Aorta (tissue), 5 donors: Measurements from ENCODE around the gene MAP4K4. TPM values are rescaled to one million over a fixed set of nuclear protein-coding genes. Genes with fewer than 3 reads are reported as not detected.
"Not testable (repeated sequence)": the region's sequence is repeated elsewhere in the genome, so short reads cannot be mapped to it uniquely, and the experiment has no call there.

ENCODE experiments used
- ATAC-seq: fragments of 200-7000 bp; cut with Tn5 transposase; one replicate; pipeline ENCODE4 v1.9.1; 2022; ENCODE audit warnings: moderate library complexity; ENCODE audit not compliant: low FRiP score
- DNase-seq, 2 donors: peaks; one replicate each; pipeline ENCODE4 v3.0.0-alpha.2; 2020
- H3K27ac ChIP-seq, 2 donors: one replicate each; pipeline ENCODE4 v1.5.1; 2013; ENCODE audit warnings: low read length in 2 of 2, mild to moderate bottlenecking in 2 of 2, moderate library complexity in 2 of 2, control low read depth in 1 of 2, inconsistent platforms in 1 of 2, low read depth in 1 of 2
- H3K27me3 ChIP-seq, 2 donors: one replicate each; pipeline ENCODE4 v1.6.1; 2013; ENCODE audit warnings: control low read depth in 1 of 2, low read length in 1 of 2, mild to moderate bottlenecking in 1 of 2, moderate library complexity in 1 of 2; ENCODE audit not compliant: insufficient read depth in 2 of 2, control insufficient read depth in 1 of 2
- H3K36me3 ChIP-seq, 2 donors: one replicate each; pipeline ENCODE4 v1.6.1; 2013; ENCODE audit warnings: control low read depth in 1 of 2, low read length in 1 of 2, mild to moderate bottlenecking in 1 of 2; ENCODE audit not compliant: insufficient read depth in 2 of 2, control insufficient read depth in 1 of 2
- H3K4me1 ChIP-seq, 2 donors: one replicate each; pipeline ENCODE4 v1.6.1; 2013; ENCODE audit warnings: low read length in 2 of 2, control low read depth in 1 of 2, mild to moderate bottlenecking in 1 of 2, moderate library complexity in 1 of 2; ENCODE audit not compliant: insufficient read depth in 2 of 2, control insufficient read depth in 1 of 2
- H3K4me3 ChIP-seq, 2 donors: one replicate each; pipeline ENCODE4 v1.5.1; 2013; ENCODE audit warnings: low read length in 2 of 2, control low read depth in 1 of 2, mild to moderate bottlenecking in 1 of 2
- H3K9me3 ChIP-seq: one replicate; pipeline ENCODE4 v1.6.1; 2013; ENCODE audit warnings: mild to moderate bottlenecking, low read length; ENCODE audit not compliant: control insufficient read depth
- WGBS, 2 donors: extraction: QIAGEN DNeasy Blood & Tissue Kit; methylation state at CpG; one replicate each; pipeline ENCODE4 v1.1.7; 2013; 5-methylcytosine and 5-hydroxymethylcytosine counted together
- intact Hi-C, 2 donors: fragments of 100-400 bp; cut with DNase I; formaldehyde crosslinking; loops; one replicate each; pipeline versions ENCODE4 v1.14.2 to v1.15.0; 2022
- polyA plus RNA-seq, 2 donors: library from polyadenylated mRNA; stranded (reverse); fragments of 200-250 nt; gene quantifications; one replicate each; pipeline ENCODE4 v1.2.3, GENCODE V29; 2013
- total RNA-seq, 2 donors: library from RNA; stranded (reverse); fragmentation: NEBNext Ultra II Directional; extraction: Animal tissue kit (Norgen Biotek cat#: 25700); gene quantifications; one replicate each; pipeline ENCODE4 v1.2.1, GENCODE V29; 2021
- donor health status: healthy with polysubstance abuse.
- donor health status: Bipolar disorder and iron deficiency.
- donor health status: DM: no; HTN: no; CAD: no.
- donor health status: DM: no; HTN: no; CAD: no.
- donor health status: DM: yes; HTN: yes; CAD: no.

MAP4K4 gene
- total and polyA plus RNA-seq, 4 donors: 22.9 to 112 (median 58.5) TPM

DNA sequence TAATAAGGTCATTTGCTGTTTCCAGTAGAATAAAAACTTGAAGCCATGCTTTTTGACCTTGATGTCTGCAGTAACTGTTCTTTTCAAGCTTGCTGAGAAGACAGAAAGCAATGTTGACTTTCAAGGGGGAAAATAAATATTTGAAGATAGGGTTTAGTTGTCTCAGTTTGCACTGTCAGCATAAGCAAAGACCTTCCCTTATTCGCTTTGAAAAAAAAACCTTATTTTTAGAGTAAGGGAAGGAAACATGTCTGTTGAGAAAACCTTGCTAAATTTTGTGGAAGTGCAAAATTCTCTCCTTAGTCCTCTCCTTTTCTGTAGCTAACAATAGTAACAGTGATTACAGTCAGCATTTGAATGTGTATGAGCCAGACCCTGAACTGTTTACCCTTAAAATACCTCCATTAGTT is 43.1 kb downstream of the MAP4K4 start:
- Histone ChIP-seq H3K4me1 (peaks cover 6 to 21% of the 10 kb centered on the region in 2 donors), H3K27ac (no peak overlapping the region), H3K36me3 (peaks cover 0 to 2% of the 10 kb centered on the region in 2 donors), H3K9me3 (no peaks in the 10 kb centered on the region), H3K27me3 (no peaks in the 10 kb centered on the region), H3K4me3 (no peak overlapping the region)
- DNase-seq (no peak), ATAC-seq (no peak)
- 22 to 24% methylated on average over 1 of the region's 1 CpG for WGBS, 2 donors
- intact Hi-C loops: no loop called here

DNA sequence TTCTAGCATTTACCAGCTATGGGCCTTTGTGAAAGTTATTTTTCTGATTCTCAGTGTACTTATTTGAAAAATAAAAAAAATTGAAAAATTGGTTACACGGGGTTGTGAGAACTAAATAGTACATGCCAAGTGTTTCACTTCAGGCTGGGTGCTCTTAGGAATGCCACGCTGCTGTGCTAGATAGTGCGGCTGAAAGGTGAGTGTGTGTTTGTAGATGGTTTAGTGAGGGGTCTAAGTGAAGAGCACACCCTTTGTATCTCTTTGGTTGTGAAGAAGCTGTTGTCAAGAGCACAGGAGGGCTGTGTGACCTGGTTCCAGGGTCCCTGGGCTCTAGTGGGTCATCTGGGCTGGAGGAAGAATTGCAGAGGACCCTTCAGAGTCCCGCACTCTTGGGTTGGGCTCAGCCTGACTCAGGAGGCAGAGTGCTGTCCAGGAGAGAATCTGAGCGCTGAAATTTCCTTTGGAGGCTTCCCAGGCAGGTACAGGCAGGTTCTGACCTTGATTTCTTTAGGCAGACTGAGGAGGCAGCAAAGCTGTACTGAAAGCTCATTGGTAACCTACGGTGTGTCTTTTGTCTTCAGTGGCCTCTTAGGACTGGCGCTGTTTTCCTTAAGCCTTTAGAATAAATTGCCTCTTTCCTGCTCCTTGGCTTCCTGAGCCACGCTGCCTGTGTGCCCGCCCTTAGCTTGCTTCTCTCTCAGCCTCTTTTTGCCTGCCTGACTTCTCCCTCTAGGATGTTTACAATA is 44.4 kb downstream of the MAP4K4 start:
- peak overlapping the region; percentile 39 to 73 for H3K27ac ChIP-seq
- DNase-seq (no peak), ATAC-seq (peak; percentile 36)
- H3K4me3 ChIP-seq: no peak overlapping the region
- H3K4me1 ChIP-seq: peaks cover 5 to 27% of the 10 kb centered on the region in 2 donors
- H3K9me3 ChIP-seq: no peaks in the 10 kb centered on the region
- no peaks in the 10 kb centered on the region for H3K27me3 ChIP-seq
- peaks cover 0 to 2% of the 10 kb centered on the region in 2 donors for H3K36me3 ChIP-seq
- intact Hi-C loops: no loop called here
- 31 to 32% methylated on average over 9 of the region's 9 CpGs for WGBS, 2 donors

DNA sequence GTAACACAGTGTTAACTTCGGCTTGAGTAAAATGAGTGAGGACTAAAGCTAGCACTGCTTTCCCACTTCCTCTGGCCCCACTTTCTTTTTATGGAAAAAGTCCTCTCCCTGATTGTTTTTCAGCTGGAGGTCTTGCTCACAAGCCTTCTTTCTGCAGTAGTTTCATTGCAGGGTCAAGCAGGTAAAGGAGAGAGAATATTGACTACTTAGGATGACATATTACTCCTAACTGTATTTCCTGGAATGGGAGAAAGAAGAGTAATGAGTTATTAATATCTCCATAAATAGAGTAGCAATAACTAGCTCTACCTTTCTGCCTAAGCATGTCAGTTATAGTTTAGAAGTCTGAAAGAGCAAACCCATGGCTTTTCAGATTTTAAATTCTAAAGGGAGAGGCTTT is 45.0 kb downstream of the MAP4K4 start:
- no peaks in the 10 kb centered on the region for H3K9me3 ChIP-seq
- intact Hi-C loops: no loop called here
- DNase-seq (no peak), ATAC-seq (no peak)
- H3K36me3 ChIP-seq: peaks cover 0 to 2% of the 10 kb centered on the region in 2 donors
- H3K4me3 ChIP-seq: no peak overlapping the region
- WGBS, 2 donors: 0 to 5% methylated on average over 1 of the region's 1 CpG
- peak overlapping the region; percentile 39 to 73 for H3K27ac ChIP-seq
- H3K4me1 ChIP-seq: peaks cover 5 to 27% of the 10 kb centered on the region in 2 donors
- no peaks in the 10 kb centered on the region for H3K27me3 ChIP-seq

DNA sequence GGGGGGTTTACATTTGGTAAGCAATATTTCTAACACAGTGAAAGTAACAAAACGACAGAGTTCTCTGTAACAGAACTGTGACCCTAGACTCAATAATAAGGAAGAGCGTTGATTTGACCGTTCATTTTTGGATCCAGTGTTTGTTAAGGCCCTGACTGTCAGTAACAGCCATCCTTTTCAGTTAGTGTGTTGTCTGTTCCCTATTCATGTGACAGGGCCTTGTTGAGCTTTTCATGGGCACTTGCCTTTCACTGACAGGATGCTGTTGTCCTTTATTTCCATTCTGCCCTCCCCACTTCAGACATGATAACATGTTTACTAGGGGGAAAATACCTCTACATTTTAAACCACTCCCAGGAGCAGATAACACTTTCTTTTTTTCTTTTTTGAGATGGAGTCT is 45.8 kb downstream of the MAP4K4 start:
- H3K27ac ChIP-seq: no peak overlapping the region
- no peaks in the 10 kb centered on the region for H3K27me3 ChIP-seq
- no peaks in the 10 kb centered on the region for H3K9me3 ChIP-seq
- ATAC-seq: no peak
- WGBS, 2 donors: 74 to 80% methylated on average over 3 of the region's 3 CpGs
- intact Hi-C loops: no loop called here
- no peak for DNase-seq
- H3K4me3 ChIP-seq: no peak overlapping the region
- H3K4me1 ChIP-seq: peaks cover 5 to 23% of the 10 kb centered on the region in 2 donors
- H3K36me3 ChIP-seq: peaks cover 0 to 2% of the 10 kb centered on the region in 2 donors

DNA sequence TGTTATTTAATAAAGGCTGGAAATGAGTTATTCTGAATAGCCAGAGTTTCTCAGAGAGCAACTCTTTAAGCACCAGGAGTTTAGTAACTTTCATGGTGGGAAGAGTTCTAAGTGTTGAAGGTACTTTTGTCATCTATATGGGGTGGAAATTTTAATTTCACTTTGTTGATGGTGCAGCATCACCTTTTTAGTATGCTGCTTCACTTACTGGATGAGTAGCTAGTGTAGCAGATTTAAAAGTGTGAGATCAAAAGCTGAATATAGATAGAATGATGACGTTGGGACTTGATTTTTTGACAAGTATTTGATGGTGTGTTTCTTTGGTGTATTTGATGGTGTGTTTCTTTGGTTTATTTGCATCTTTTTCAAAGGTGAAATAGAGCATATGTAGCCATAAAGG is 47.3 kb downstream of the MAP4K4 start:
- Histone ChIP-seq H3K4me1 (peaks cover 5 to 18% of the 10 kb centered on the region in 2 donors), H3K27ac (no peak overlapping the region), H3K9me3 (no peaks in the 10 kb centered on the region), H3K4me3 (no peak overlapping the region), H3K27me3 (no peaks in the 10 kb centered on the region), H3K36me3 (peaks cover 0 to 2% of the 10 kb centered on the region in 2 donors)
- ATAC-seq (no peak), DNase-seq (no peak)
- WGBS, 2 donors: 49 to 54% methylated on average over 1 of the region's 1 CpG
- intact Hi-C loops: no loop called here

DNA sequence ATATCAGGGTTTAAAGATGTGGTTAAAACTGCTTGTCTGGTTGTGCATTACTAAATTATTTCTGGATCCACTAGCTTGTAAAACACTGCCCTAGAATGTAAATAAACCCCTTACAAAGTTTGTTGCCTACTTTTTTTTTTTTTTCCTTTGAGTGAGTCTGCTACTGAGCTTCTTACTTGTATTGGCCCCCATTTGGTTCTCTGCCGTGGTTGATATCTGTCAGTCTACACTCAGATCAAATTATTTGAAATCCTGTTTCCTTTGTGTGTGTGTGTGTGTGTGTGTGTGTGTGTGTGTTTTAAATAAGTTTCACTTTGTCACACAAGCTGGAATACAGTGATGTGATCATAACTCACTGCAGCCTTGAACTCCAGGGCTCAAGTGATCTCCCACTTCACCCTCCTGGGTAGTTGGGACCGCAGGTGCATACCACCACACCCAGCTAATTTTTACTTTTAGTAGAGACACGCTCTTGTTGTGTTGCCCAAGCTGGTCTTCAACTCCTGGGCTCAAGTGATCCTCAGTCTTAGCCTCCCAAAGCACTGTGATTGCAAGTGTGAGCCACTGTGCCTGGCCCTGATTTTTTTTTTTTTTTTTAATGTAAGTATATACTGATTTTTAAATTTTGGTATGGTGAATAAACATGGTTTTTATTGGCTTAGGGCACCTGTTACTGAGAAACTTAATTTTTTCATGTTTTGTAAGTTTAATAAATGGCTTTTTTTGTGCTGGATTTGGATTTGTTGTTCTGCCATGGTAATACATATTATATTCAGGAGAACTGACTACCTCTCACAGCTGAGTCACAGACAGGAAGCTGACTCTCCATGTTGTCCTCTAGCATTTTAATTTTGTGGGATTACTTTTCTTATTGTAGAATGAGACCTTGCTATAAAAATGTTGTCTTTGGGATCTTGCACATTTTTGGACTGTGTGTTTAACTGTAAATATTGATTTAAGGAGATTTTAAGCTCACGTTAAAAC is 48.5 kb downstream of the MAP4K4 start:
- intact Hi-C loops: no loop called here
- H3K9me3 ChIP-seq: no peaks in the 10 kb centered on the region
- peaks cover 5 to 16% of the 10 kb centered on the region in 2 donors for H3K4me1 ChIP-seq
- no peak for DNase-seq
- ATAC-seq: no peak
- peak overlapping the region; percentile 80 to 82 for H3K27ac ChIP-seq
- no peaks in the 10 kb centered on the region for H3K27me3 ChIP-seq
- 64 to 65% methylated on average over 4 of the region's 4 CpGs for WGBS, 2 donors
- peaks cover 0 to 2% of the 10 kb centered on the region in 2 donors for H3K36me3 ChIP-seq
- H3K4me3 ChIP-seq: no peak overlapping the region

DNA sequence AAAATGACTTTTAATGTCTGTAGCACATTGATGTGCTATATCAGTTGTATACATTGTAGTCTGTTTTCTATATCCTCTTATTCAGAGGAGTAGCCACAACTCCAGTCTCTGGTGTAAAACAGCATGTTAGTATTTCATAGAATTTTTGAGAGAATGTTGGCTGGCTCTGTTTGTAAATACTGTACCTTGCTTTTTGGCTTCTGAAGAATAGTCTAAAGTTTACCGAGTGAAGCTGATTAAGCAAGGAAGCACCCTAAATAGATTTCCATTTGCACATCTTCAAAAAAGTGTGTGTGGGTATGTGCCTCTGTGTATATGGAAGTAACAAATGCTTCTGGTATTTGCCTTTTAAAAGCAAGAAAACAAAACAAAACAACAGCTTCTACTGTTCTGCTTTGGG is 50.5 kb downstream of the MAP4K4 start:
- Histone ChIP-seq H3K27me3 (no peaks in the 10 kb centered on the region), H3K9me3 (no peaks in the 10 kb centered on the region), H3K4me1 (peaks cover 13 to 22% of the 10 kb centered on the region in 2 donors), H3K27ac (no peak overlapping the region), H3K4me3 (no peak overlapping the region), H3K36me3 (peaks cover 0 to 2% of the 10 kb centered on the region in 2 donors)
- no peak for ATAC-seq
- intact Hi-C loops: no loop called here
- 42 to 46% methylated on average over 1 of the region's 1 CpG for WGBS, 2 donors
- DNase-seq: no peak

DNA sequence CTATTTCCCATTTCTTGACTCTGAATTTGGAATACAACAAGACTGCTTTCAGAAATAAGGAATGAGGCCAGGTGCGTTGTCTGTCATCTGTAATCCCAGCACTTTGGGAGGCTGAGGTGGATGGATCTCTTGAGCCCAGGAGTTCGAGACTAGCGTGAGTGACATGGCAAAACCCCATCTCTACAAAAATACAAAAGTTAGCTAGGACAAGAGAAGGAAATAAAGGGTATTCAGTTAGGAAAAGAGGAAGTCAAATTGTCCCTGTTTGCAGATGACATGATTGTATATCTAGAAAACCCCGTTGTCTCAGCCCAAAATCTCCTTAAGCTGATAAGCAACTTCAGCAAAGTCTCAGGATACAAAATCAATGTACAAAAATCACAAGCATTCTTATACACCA is 51.0 kb downstream of the MAP4K4 start:
- DNase-seq, H3K27me3 ChIP-seq, intact Hi-C loops, H3K9me3 ChIP-seq, ATAC-seq, H3K36me3 ChIP-seq, H3K27ac ChIP-seq, H3K4me3 ChIP-seq: not testable (repeated sequence)
- 93 to 94% methylated on average over 4 of the region's 4 CpGs for WGBS, 2 donors
- peaks cover 15 to 20% of the 10 kb centered on the region in 2 donors for H3K4me1 ChIP-seq
